Lower lobe of right lung (tissue), 2 donors: ENCODE results near the gene NRDC. TPM values are rescaled to one million over a fixed set of nuclear protein-coding genes. Genes with fewer than 3 reads are reported as not detected.
A peak's percentile ranks its signal among the peaks of the same experiment; 100 is the strongest.

Source experiments
- ATAC-seq, 2 donors: fragments of 200-7000 bp; cut with Tn5 transposase; one replicate each; pipeline ENCODE4 v1.9.1; 2020 to 2022; ENCODE audit warnings: mild to moderate bottlenecking in 2 of 2, moderate library complexity in 2 of 2
- DNase-seq: peaks from one replicate; pipeline ENCODE4 v3.0.0-alpha.2; 2020
- H3K27ac ChIP-seq: fragments of 200-600 bp; one replicate; pipeline ENCODE4 v1.8.0; 2022
- H3K27me3 ChIP-seq: fragments of 200-600 bp; one replicate; pipeline ENCODE4 v1.8.0; 2022; ENCODE audit warnings: low read depth
- H3K36me3 ChIP-seq: fragments of 200-600 bp; one replicate; pipeline ENCODE4 v1.8.0; 2022; ENCODE audit warnings: mild to moderate bottlenecking
- H3K4me1 ChIP-seq: fragments of 200-600 bp; one replicate; pipeline ENCODE4 v1.8.0; 2022
- H3K4me3 ChIP-seq: fragments of 200-600 bp; one replicate; pipeline ENCODE4 v1.8.0; 2022; ENCODE audit warnings: mild to moderate bottlenecking
- H3K9me3 ChIP-seq: fragments of 200-600 bp; one replicate; pipeline ENCODE4 v1.8.0; 2022
- intact Hi-C: fragments of 100-400 bp; cut with DNase I; formaldehyde crosslinking; loops from one replicate; pipeline ENCODE4 v1.11.0; 2022
- total RNA-seq: library from RNA; stranded (reverse); fragmentation: NEBNext Ultra II Directional; extraction: Animal tissue kit (Norgen Biotek cat#: 25700); gene quantifications from one replicate; pipeline ENCODE4 v1.2.1, GENCODE V29; 2021
- TF ChIP-seq, protein P1 (sequence below): fragments of 200-600 bp; IDR thresholded peaks from one replicate; pipeline ENCODE4 v1.8.0; 2022; ENCODE audit warnings: antibody characterized with exemption, mild to moderate bottlenecking
- donor health status: DM: no; HTN: yes; CAD: no; lungs with severe emphysema.

NRDC gene
- total RNA-seq, 1 donor from 2014 or later: 115 TPM

DNA sequence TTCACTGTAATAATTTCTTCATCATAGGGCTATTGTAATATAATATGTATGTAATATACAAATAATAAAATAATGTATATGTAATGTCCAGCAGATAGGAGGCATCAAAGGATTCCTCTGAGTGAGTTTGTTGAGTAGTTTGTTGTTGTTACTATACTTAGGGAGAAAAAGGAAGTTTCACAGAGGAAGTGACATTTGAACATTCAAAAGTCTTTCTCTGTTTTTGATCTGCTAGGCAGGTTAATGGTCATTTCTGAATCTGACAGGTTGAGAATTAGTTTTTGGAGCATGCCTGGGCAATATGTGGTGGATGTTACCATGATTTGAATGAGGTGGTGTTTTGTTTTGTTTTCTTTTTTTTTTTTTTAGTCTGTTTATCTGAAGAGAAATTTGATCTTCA is 102.1 kb downstream of the NRDC start:
- TF ChIP-seq, protein P1, sequence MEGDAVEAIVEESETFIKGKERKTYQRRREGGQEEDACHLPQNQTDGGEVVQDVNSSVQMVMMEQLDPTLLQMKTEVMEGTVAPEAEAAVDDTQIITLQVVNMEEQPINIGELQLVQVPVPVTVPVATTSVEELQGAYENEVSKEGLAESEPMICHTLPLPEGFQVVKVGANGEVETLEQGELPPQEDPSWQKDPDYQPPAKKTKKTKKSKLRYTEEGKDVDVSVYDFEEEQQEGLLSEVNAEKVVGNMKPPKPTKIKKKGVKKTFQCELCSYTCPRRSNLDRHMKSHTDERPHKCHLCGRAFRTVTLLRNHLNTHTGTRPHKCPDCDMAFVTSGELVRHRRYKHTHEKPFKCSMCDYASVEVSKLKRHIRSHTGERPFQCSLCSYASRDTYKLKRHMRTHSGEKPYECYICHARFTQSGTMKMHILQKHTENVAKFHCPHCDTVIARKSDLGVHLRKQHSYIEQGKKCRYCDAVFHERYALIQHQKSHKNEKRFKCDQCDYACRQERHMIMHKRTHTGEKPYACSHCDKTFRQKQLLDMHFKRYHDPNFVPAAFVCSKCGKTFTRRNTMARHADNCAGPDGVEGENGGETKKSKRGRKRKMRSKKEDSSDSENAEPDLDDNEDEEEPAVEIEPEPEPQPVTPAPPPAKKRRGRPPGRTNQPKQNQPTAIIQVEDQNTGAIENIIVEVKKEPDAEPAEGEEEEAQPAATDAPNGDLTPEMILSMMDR: no peak
- intact Hi-C loops: no loop called here
- Histone ChIP-seq H3K27me3 (no peaks in the 10 kb centered on the region), H3K9me3 (no peaks in the 10 kb centered on the region), H3K4me3 (no peak overlapping the region), H3K36me3 (peaks cover 81% of the 10 kb centered on the region), H3K4me1 (no peaks in the 10 kb centered on the region), H3K27ac (no peak overlapping the region)
- DNase-seq: no peak
- ATAC-seq: no peak

DNA sequence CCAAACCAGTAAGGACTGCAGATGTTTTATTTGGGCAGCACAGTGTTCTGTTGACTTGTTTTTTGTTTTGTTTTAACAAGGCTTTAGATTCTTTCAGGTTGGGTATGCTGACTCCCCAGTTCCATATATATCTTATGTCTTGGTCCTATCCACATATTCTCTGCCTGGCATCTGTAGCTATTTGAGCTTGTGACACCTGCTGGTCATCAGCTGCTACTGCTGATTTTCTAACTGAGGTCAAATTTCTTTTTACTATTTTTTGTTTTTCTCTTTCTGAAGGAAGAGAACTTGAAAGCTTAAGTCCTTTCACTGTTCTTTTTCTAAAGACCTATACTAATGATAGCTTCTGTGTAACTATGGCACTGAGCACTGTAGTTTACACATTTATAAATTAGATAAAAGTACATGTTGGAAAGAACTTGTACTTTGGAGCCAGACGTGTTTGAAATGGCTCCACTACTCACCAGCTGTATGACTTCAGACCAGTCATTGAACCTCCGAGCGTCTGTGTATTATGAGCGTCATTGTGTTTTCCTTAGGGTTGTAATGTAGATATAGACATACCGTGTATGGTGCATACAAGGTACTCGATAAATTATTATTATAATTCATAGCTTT is 109.4 kb downstream of the NRDC start:
- intact Hi-C loops: no loop called here
- no peaks in the 10 kb centered on the region for H3K4me1 ChIP-seq
- H3K36me3 ChIP-seq: peaks cover 78% of the 10 kb centered on the region
- ATAC-seq (peak; percentile 66 to 76), DNase-seq (no peak)
- no peaks in the 10 kb centered on the region for H3K9me3 ChIP-seq
- TF ChIP-seq, protein P1: peak; percentile 77
- H3K27me3 ChIP-seq: no peaks in the 10 kb centered on the region
- H3K27ac ChIP-seq: no peak overlapping the region
- no peak overlapping the region for H3K4me3 ChIP-seq

DNA sequence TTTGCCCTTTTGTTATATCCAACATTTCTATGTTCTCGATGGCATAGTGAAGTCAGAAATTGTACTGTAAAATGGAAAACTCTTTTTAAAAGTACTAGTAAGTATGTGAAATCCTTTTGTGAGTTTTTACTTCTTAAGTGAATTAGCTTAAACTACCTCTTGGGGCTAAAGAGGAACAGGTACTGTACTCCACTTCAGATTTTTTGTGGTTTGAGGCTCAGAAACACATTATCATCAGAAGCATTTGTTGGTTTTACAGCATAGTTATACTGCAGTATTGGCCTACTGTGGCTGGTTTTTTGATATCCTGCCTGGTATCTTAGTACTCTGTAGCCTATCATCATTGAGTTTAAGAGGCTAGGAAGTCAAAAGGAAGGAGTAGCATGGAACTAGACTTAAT is 117.2 kb downstream of the NRDC start:
- TF ChIP-seq, protein P1: no peak
- ATAC-seq (no peak), DNase-seq (no peak)
- Histone ChIP-seq H3K27ac (no peak overlapping the region), H3K9me3 (no peaks in the 10 kb centered on the region), H3K36me3 (peaks cover 40% of the 10 kb centered on the region), H3K4me3 (no peak overlapping the region), H3K4me1 (no peaks in the 10 kb centered on the region), H3K27me3 (no peaks in the 10 kb centered on the region)
- intact Hi-C loops: no loop called here

DNA sequence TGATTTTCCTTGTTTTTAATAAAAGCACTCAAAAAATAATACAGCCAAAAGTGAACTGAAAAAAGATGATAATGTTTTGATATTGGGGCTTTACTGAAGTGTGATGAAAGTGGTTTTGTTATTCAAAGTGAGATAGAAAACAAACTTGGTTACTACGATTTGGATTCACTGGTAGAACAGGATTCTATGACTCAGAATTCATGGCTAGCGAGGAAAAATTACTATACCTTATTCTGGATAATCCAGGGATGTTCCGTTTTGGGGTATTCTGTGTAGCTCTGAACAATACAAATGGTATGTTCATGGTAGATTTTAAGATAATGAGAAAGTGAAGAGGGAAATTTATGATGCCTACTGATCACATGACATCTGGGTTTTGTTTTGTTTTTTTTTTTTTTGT is 117.7 kb downstream of the NRDC start:
- no peaks in the 10 kb centered on the region for H3K27me3 ChIP-seq
- TF ChIP-seq, protein P1: no peak
- intact Hi-C loops: no loop called here
- ATAC-seq (no peak), DNase-seq (no peak)
- no peaks in the 10 kb centered on the region for H3K4me1 ChIP-seq
- peaks cover 40% of the 10 kb centered on the region for H3K36me3 ChIP-seq
- no peaks in the 10 kb centered on the region for H3K9me3 ChIP-seq
- H3K4me3 ChIP-seq: no peak overlapping the region
- H3K27ac ChIP-seq: no peak overlapping the region

DNA sequence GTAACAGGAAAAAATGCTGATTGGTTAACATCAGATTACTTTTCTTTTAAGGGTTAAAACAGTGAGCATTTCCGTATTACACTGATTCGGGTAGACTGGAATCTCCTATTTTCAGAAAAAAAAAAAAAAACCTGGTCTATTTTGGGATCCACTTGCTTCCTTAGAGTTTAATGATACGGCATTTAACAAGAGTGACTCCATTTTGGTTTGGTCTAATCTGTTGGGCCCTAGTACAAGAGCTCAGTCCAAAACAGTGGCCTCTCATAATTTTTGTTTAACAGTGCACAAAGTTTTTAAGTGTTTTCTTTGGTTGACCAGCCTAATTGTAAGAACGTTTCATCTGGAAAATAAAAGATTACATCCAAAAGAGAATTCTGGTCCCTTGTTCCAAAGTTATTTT is 120.2 kb downstream of the NRDC start:
- intact Hi-C loops: no loop called here
- no peak overlapping the region for H3K27ac ChIP-seq
- DNase-seq (no peak), ATAC-seq (no peak)
- no peaks in the 10 kb centered on the region for H3K4me1 ChIP-seq
- TF ChIP-seq, protein P1: no peak
- no peak overlapping the region for H3K4me3 ChIP-seq
- no peaks in the 10 kb centered on the region for H3K9me3 ChIP-seq
- H3K36me3 ChIP-seq: peaks cover 27% of the 10 kb centered on the region
- H3K27me3 ChIP-seq: no peaks in the 10 kb centered on the region
